ENCODE results near the gene CCR8. TPM values are rescaled to one million over a fixed set of nuclear protein-coding genes. Genes with fewer than 3 reads are reported as not detected.

CCR8 gene
- total RNA-seq, 1 donor from 2014 or later = not detected

DNA sequence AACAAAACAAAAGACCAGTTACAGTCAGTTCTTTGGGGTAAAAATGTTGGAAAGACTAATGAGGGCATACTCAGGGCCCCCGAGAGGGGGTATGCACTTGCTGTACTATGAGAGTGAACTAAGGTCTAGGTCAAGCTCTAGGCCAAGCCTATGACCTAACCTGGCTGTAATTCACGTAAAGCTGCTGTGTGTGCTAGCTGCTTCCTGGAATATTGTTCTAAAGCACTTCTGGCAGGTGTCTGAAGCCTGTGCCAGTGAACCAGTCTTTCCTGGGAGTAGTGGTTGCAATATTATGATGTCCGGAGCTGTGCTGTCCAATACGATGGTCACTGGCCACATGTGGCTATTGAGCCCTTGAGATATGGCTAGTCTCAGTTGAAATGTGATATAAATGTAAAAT lies 36.5 kb upstream of the CCR8 start:
- H3K27me3 Mint-ChIP-seq (ENCODE audit: unreplicated experiment) = peaks cover 5% of the 10 kb centered on the region
- H3K27ac Mint-ChIP-seq (ENCODE audit: unreplicated experiment) = no peak overlapping the region
- H3K9me3 Mint-ChIP-seq (ENCODE audit: unreplicated experiment) = peaks cover 4% of the 10 kb centered on the region
- no peaks in the 10 kb centered on the region for H3K36me3 Mint-ChIP-seq (ENCODE audit: low read depth, unreplicated experiment)
- TF ChIP-seq CTCF (IDR thresholded peaks at IDR 0.05; ENCODE audit: unreplicated experiment) = no peak
- H3K4me1 Mint-ChIP-seq (ENCODE audit: unreplicated experiment) = peaks cover 26% of the 10 kb centered on the region
- H3K4me3 Mint-ChIP-seq (ENCODE audit: unreplicated experiment) = no peak overlapping the region
- no peak for DNase-seq (ENCODE audit: low spot score)

DNA sequence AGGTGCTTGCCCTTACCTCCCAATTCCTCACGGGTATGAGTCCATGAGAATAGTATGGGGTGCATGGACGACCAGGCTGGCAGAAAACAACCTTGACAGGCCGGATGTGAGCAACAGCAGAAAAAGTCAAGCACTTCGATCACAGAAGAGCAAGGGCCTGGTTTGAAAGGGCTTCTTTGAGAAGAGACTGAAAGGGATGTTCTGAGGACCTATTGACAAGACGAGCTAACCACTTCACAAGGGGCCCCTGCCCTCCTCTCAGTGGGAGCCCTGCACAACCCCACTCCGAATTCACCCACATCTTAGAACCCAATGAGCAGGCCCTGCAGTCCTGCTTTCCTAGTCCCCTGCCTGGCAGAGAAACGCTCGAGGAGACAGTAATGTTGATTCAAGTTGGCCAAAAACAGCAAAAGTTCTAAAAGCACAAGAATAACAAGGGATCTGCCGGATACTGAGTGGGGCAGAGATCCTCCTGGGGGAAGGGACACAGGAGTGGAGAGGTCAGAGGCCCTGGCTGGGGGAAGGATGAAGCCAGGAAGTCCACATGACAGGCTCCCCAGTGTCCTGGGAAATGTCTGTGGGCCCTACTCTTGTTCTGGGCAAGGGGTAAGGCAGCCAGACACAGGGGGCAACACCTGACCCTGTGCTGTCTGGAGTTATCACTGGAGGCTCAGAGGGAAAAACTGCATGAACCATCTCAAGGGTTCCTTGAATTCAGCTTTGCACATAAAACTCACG lies 34.9 kb upstream of the CCR8 start:
- Mint-ChIP-seq H3K36me3 (ENCODE audit: low read depth, unreplicated experiment) (no peaks in the 10 kb centered on the region), H3K27ac (ENCODE audit: unreplicated experiment) (peak overlapping the region; percentile 48), H3K4me3 (ENCODE audit: unreplicated experiment) (no peak overlapping the region), H3K4me1 (ENCODE audit: unreplicated experiment) (peaks cover 26% of the 10 kb centered on the region), H3K9me3 (ENCODE audit: unreplicated experiment) (peaks cover 4% of the 10 kb centered on the region), H3K27me3 (ENCODE audit: unreplicated experiment) (peaks cover 7% of the 10 kb centered on the region)
- no peak for DNase-seq (ENCODE audit: low spot score)
- TF ChIP-seq CTCF (IDR thresholded peaks at IDR 0.05; ENCODE audit: unreplicated experiment) = no peak

DNA sequence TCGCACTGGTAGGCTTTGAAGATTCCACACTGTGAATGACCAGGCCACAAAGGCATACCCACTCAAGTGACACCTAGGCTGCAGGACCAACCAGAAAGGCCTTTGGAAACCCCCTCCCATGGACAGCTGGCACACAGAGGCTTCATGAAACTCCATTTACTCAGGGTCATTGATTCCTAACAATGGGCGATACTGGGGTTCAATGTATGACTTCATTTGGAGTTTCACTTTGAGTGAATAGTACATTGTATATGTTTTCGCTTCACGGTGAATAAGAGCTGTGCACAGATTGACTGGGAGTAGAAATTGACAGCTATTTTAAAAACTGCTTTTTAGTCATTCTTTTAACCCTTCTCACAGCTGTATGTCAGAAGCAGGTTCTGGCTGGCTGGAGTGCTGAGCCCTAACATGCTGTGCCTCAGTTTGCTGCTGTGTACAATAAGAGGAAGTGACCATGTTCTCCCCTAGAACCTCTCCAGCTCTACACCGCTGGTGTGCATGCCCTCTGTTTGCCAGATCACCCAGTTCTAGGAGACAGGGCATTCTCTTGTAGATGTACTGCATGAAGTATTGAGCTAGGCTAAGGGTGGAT lies 34.2 kb upstream of the CCR8 start:
- Mint-ChIP-seq H3K9me3 (ENCODE audit: unreplicated experiment) (peaks cover 4% of the 10 kb centered on the region), H3K27ac (ENCODE audit: unreplicated experiment) (peak overlapping the region; percentile 53), H3K4me1 (ENCODE audit: unreplicated experiment) (peaks cover 21% of the 10 kb centered on the region), H3K36me3 (ENCODE audit: low read depth, unreplicated experiment) (no peaks in the 10 kb centered on the region), H3K4me3 (ENCODE audit: unreplicated experiment) (no peak overlapping the region), H3K27me3 (ENCODE audit: unreplicated experiment) (peaks cover 7% of the 10 kb centered on the region)
- DNase-seq (ENCODE audit: low spot score) = no peak
- TF ChIP-seq CTCF (IDR thresholded peaks at IDR 0.05; ENCODE audit: unreplicated experiment) = no peak

DNA sequence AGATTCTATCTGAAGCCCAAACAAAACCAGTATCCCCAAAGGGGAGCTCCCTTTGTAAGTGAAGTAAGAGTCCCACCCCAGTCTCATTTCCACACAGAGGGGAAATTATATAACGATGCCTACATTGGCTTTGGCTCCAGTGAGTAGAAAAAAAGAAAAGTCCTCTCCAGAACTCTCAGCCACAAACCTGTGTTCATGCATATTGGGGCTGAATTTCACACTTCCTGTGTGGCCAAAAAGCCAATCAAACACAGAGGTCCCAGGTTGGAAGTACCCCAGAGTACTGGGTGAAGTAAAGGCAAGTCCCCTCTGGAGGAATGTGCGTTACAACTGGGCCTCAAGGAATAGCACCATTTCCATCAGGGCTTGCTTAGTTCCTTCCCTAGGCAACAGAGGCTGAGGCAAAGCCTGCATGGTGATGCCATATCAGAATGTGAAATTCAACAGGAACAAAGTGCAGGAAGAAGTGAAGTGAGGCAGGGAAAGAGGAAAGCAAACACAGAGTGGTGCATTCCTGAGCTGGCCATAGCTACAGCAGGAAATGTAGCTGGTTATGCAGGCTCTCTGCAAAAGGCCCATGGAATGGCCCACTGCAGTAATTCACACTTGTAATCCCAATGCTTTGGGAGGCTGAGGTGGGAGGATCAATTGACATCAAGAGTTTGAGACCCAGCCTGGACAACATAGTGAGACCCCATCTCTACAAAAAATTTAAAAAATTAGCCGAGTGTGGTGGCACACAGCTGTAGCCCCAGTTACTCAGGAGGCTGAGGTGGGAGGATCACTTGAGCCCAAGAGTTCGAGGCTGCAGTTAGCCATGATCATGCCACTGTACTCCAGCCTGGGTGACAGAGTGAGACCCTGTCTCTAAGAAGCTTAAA lies 33.1 kb upstream of the CCR8 start:
- peaks cover 7% of the 10 kb centered on the region for H3K27me3 Mint-ChIP-seq (ENCODE audit: unreplicated experiment)
- no peak overlapping the region for H3K4me3 Mint-ChIP-seq (ENCODE audit: unreplicated experiment)
- H3K36me3 Mint-ChIP-seq (ENCODE audit: low read depth, unreplicated experiment) = no peaks in the 10 kb centered on the region
- no peak for DNase-seq (ENCODE audit: low spot score)
- H3K4me1 Mint-ChIP-seq (ENCODE audit: unreplicated experiment) = peaks cover 21% of the 10 kb centered on the region
- no peak for TF ChIP-seq CTCF (IDR thresholded peaks at IDR 0.05; ENCODE audit: unreplicated experiment)
- H3K27ac Mint-ChIP-seq (ENCODE audit: unreplicated experiment) = no peak overlapping the region
- peaks cover 4% of the 10 kb centered on the region for H3K9me3 Mint-ChIP-seq (ENCODE audit: unreplicated experiment)
